GM18861 (cell line): ENCODE measurements around the gene STAP1.
A peak's percentile ranks its signal among the peaks of the same experiment; 100 is the strongest.

ENCODE experiments used
- ATAC-seq: cut with Tn5 transposase; IDR thresholded peaks from one replicate; pipeline ENCODE4 v1.9.1; 2021; ENCODE audit not compliant: unreplicated experiment

Gene STAP1

GRCh38 chr4:67555447-67555846 lies 3.1 kb upstream of the STAP1 start:
- no peak for ATAC-seq

GRCh38 chr4:67556436-67556835 lies 2.1 kb upstream of the STAP1 start:
- no peak for ATAC-seq

GRCh38 chr4:67565284-67565683 lies 6.8 kb downstream of the STAP1 start:
- no peak for ATAC-seq

GRCh38 chr4:67566335-67566734 lies 7.8 kb downstream of the STAP1 start:
- ATAC-seq, result no peak

- no peak for ATAC-seq
Observed at GRCh38 chr4:67568820-67569219, 10.3 kb downstream of the STAP1 start.

GRCh38 chr4:67570537-67570936 lies 12.0 kb downstream of the STAP1 start:
- ATAC-seq, result no peak

- no peak for ATAC-seq
Observed at GRCh38 chr4:67571975-67572374, 13.4 kb downstream of the STAP1 start.

GRCh38 chr4:67573193-67573592 lies 14.7 kb downstream of the STAP1 start:
- ATAC-seq, result no peak

GRCh38 chr4:67575232-67576058 lies 16.9 kb downstream of the STAP1 start:
- ATAC-seq, result peak; percentile 94

- no peak for ATAC-seq
Observed at GRCh38 chr4:67576059-67576466, 17.5 kb downstream of the STAP1 start.

- peak; percentile 28 for ATAC-seq
Observed at GRCh38 chr4:67576538-67576937, 18.0 kb downstream of the STAP1 start.

- ATAC-seq, result peak; percentile 34
Observed at GRCh38 chr4:67580577-67580976, 22.1 kb downstream of the STAP1 start.

- peak; percentile 52 for ATAC-seq
Observed at GRCh38 chr4:67581208-67581857, 22.8 kb downstream of the STAP1 start.

GRCh38 chr4:67581913-67582312 lies 23.4 kb downstream of the STAP1 start:
- no peak for ATAC-seq

GRCh38 chr4:67584496-67584895 lies 26.0 kb downstream of the STAP1 start:
- ATAC-seq, result no peak

GRCh38 chr4:67587156-67587555 lies 28.6 kb downstream of the STAP1 start:
- ATAC-seq, result no peak

GRCh38 chr4:67593741-67594175 lies 35.2 kb downstream of the STAP1 start:
- no peak for ATAC-seq

- ATAC-seq, result no peak
Observed at GRCh38 chr4:67603310-67604028, 44.9 kb downstream of the STAP1 start.

- no peak for ATAC-seq
Observed at GRCh38 chr4:67604029-67604381, 45.5 kb downstream of the STAP1 start.

- ATAC-seq, result no peak
Observed at GRCh38 chr4:67604749-67605148, 46.2 kb downstream of the STAP1 start.

GRCh38 chr4:67608027-67608426 lies 49.5 kb downstream of the STAP1 start:
- ATAC-seq, result no peak

- ATAC-seq, result no peak
Observed at GRCh38 chr4:67614186-67614585, 55.7 kb downstream of the STAP1 start.
